ENCODE results near the gene NADK. TPM values are rescaled to one million over a fixed set of nuclear protein-coding genes. Genes with fewer than 3 reads are reported as not detected.

NADK gene
- total and polyA plus RNA-seq, 2 of the 13 experiments (the other 11 are each of a cell fraction or from before 2014, with no cell fraction given): 56.6 to 60.1 TPM

DNA sequence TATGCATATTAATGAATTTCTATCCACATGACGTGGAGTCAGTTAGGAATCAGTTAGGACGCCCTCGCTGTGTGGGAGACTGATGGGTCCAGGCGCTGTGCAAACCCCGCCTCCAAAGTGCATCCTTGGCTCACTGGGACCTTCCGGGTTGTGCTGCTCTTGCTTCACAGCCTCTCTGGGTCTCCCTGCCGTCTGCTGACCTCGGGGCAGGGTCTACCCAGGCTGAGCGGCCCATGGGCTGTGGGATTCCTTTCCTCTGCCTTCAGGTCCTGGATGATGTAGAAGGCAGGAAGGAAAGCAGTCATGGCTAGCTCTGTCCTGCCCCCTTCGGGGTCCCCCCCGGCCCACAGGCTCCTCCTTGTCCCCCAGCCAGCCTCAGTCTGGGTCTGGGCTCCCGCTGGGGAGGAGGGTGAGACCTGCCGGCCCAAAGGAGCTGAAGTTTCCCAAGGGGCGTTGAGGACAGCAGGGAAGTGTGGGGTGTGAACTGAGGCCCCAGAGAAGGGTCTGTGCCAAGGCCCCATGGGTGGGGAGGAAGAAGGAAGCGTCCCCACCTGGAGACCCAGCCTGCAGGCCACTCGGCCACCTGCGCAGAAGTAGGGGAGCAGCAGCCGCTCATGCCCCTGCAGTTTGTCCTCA, 29.5 kb downstream of the NADK start (continued):
- TF ChIP-seq, protein P1, sequence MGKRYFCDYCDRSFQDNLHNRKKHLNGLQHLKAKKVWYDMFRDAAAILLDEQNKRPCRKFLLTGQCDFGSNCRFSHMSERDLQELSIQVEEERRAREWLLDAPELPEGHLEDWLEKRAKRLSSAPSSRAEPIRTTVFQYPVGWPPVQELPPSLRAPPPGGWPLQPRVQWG (CRISPR knock-in tag; IDR thresholded peaks at IDR 0.05; ENCODE audit: borderline replicate concordance, low read depth): no peak
- TF ChIP-seq ZNF703 (CRISPR knock-in tag; IDR thresholded peaks at IDR 0.05; ENCODE audit: borderline replicate concordance) (no peak), HNF4A (CRISPR knock-in tag; IDR thresholded peaks at IDR 0.05) (peak; percentile 35; the same call in 1 of the 2 replicates), JARID2 (CRISPR knock-in tag; IDR thresholded peaks at IDR 0.05; ENCODE audit: insufficient replicate concordance) (no peak), FOXK2 (IDR thresholded peaks at IDR 0.05) (no peak), ATF1 (CRISPR knock-in tag; IDR thresholded peaks at IDR 0.05) (no peak), REL (CRISPR knock-in tag; conservative IDR thresholded peaks at IDR 0.05) (no peak), ATF7 (IDR thresholded peaks at IDR 0.05) (no peak), ATF7 (CRISPR knock-in tag; IDR thresholded peaks at IDR 0.05) (no peak), ETV6 (CRISPR knock-in tag; conservative IDR thresholded peaks at IDR 0.05) (no peak), ZBTB8A (CRISPR knock-in tag; IDR thresholded peaks at IDR 0.05; ENCODE audit: borderline replicate concordance, low read depth) (no peak), CREB3 (CRISPR knock-in tag; IDR thresholded peaks at IDR 0.05) (no peak), ZBTB46 (CRISPR knock-in tag; IDR thresholded peaks at IDR 0.05; ENCODE audit: borderline replicate concordance) (no peak), ZBTB38 (CRISPR knock-in tag; IDR thresholded peaks at IDR 0.05) (0 out of 2 replicates have a peak, but pooled peaks have one; percentile 17), MXI1 (IDR thresholded peaks at IDR 0.05; ENCODE audit: borderline replicate concordance, low read depth, low read length) (no peak; the same call in 2 of the 3 replicates)
- TF ChIP-seq, protein P2, sequence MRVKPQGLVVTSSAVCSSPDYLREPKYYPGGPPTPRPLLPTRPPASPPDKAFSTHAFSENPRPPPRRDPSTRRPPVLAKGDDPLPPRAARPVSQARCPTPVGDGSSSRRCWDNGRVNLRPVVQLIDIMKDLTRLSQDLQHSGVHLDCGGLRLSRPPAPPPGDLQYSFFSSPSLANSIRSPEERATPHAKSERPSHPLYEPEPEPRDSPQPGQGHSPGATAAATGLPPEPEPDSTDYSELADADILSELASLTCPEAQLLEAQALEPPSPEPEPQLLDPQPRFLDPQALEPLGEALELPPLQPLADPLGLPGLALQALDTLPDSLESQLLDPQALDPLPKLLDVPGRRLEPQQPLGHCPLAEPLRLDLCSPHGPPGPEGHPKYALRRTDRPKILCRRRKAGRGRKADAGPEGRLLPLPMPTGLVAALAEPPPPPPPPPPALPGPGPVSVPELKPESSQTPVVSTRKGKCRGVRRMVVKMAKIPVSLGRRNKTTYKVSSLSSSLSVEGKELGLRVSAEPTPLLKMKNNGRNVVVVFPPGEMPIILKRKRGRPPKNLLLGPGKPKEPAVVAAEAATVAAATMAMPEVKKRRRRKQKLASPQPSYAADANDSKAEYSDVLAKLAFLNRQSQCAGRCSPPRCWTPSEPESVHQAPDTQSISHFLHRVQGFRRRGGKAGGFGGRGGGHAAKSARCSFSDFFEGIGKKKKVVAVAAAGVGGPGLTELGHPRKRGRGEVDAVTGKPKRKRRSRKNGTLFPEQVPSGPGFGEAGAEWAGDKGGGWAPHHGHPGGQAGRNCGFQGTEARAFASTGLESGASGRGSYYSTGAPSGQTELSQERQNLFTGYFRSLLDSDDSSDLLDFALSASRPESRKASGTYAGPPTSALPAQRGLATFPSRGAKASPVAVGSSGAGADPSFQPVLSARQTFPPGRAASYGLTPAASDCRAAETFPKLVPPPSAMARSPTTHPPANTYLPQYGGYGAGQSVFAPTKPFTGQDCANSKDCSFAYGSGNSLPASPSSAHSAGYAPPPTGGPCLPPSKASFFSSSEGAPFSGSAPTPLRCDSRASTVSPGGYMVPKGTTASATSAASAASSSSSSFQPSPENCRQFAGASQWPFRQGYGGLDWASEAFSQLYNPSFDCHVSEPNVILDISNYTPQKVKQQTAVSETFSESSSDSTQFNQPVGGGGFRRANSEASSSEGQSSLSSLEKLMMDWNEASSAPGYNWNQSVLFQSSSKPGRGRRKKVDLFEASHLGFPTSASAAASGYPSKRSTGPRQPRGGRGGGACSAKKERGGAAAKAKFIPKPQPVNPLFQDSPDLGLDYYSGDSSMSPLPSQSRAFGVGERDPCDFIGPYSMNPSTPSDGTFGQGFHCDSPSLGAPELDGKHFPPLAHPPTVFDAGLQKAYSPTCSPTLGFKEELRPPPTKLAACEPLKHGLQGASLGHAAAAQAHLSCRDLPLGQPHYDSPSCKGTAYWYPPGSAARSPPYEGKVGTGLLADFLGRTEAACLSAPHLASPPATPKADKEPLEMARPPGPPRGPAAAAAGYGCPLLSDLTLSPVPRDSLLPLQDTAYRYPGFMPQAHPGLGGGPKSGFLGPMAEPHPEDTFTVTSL (CRISPR knock-in tag; IDR thresholded peaks at IDR 0.05; ENCODE audit: borderline replicate concordance): no peak
- TF ChIP-seq, protein P3, sequence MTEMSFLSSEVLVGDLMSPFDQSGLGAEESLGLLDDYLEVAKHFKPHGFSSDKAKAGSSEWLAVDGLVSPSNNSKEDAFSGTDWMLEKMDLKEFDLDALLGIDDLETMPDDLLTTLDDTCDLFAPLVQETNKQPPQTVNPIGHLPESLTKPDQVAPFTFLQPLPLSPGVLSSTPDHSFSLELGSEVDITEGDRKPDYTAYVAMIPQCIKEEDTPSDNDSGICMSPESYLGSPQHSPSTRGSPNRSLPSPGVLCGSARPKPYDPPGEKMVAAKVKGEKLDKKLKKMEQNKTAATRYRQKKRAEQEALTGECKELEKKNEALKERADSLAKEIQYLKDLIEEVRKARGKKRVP (CRISPR knock-in tag; IDR thresholded peaks at IDR 0.05): no peak
- TF ChIP-seq, protein P4, sequence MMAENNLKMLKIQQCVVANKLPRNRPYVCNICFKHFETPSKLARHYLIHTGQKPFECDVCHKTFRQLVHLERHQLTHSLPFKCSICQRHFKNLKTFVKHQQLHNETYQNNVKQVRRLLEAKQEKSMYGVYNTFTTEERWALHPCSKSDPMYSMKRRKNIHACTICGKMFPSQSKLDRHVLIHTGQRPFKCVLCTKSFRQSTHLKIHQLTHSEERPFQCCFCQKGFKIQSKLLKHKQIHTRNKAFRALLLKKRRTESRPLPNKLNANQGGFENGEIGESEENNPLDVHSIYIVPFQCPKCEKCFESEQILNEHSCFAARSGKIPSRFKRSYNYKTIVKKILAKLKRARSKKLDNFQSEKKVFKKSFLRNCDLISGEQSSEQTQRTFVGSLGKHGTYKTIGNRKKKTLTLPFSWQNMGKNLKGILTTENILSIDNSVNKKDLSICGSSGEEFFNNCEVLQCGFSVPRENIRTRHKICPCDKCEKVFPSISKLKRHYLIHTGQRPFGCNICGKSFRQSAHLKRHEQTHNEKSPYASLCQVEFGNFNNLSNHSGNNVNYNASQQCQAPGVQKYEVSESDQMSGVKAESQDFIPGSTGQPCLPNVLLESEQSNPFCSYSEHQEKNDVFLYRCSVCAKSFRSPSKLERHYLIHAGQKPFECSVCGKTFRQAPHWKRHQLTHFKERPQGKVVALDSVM (CRISPR knock-in tag; IDR thresholded peaks at IDR 0.05): no peak

Data from HepG2 (cell line).